SK-N-SH (cell line): Measurements from ENCODE around the gene GDF2. TPM values are rescaled to one million over a fixed set of nuclear protein-coding genes. Genes with fewer than 3 reads are reported as not detected.

Experiments
- CTCF ChIA-PET: fragments of 300-600, 350-600 bp; formaldehyde crosslinking; extraction: SDS; loops from one replicate; lab custom pipeline; 2021; lab: Yijun Ruan, JAX
- POLR2A ChIA-PET: fragments of 350-600 bp; sonication (Branson Sonifier 250); formaldehyde crosslinking; extraction: SDS; loops from one replicate; lab custom pipeline; 2020; ENCODE audit warnings: antibody characterized with exemption, inconsistent platforms; lab: Yijun Ruan, JAX
- DNase-seq: peaks from one replicate; pipeline ENCODE4 v3.0.0; 2012
- H2AFZ ChIP-seq: fragments of 200-600 bp; sonication (generic); 2 replicates; pipeline ENCODE4 v1.8.1; 2016; ENCODE audit warnings: antibody characterized with exemption, mild to moderate bottlenecking, low read depth
- H3F3A ChIP-seq: fragments of 200-600 bp; sonication (generic); replicated peaks from 2 replicates; pipeline ENCODE3; 2016; ENCODE audit warnings: antibody characterized with exemption, mild to moderate bottlenecking; ENCODE audit not compliant: insufficient read depth
- H3K27ac ChIP-seq, 2 experiments: fragments of 200-500 bp in 1 of 2; fragments of 200-600 bp in 1 of 2; sonication (Bioruptor generic) in 1 of 2; sonication (generic), shearing (Covaris generic) in 1 of 2; 2 replicates each; pipeline versions ENCODE4 v1.5.1 to v1.6.1; 2014 to 2016; ENCODE audit warnings: low read depth in 2 of 2, inconsistent platforms in 1 of 2, low read length in 1 of 2, mild to moderate bottlenecking in 1 of 2, mixed read lengths in 1 of 2
- H3K27me3 ChIP-seq: fragments of 200-600 bp; sonication (generic), shearing (Covaris generic); 2 replicates; pipeline ENCODE4 v1.6.1; 2016; ENCODE audit warnings: mixed run types; ENCODE audit not compliant: insufficient read depth
- H3K36me3 ChIP-seq, 2 experiments: fragments of 200-500 bp in 1 of 2; fragments of 200-600 bp in 1 of 2; sonication (Bioruptor generic) in 1 of 2; sonication (generic) in 1 of 2; replicated peaks in 1 of 2; 2 replicates each; pipeline versions ENCODE3 to v1.5.1; 2014 to 2016; ENCODE audit warnings: low read length in 1 of 2, mild to moderate bottlenecking in 1 of 2; ENCODE audit not compliant: insufficient read depth in 2 of 2, control insufficient read depth in 1 of 2
- H3K4me1 ChIP-seq, 2 experiments: fragments of 200-500 bp in 1 of 2; fragments of 200-600 bp in 1 of 2; sonication (Bioruptor generic) in 1 of 2; sonication (generic), shearing (Covaris generic) in 1 of 2; 2 replicates each; pipeline versions ENCODE4 v1.5.1 to v1.6.1; 2014 to 2016; ENCODE audit warnings: low read depth in 1 of 2, low read length in 1 of 2, mixed run types in 1 of 2; ENCODE audit not compliant: insufficient read depth in 2 of 2, control insufficient read depth in 1 of 2
- H3K4me2 ChIP-seq: fragments of 200-600 bp; sonication (generic), shearing (Covaris generic); 2 replicates; pipeline ENCODE4 v1.6.1; 2017; ENCODE audit warnings: mixed run types
- H3K4me3 ChIP-seq, 2 experiments: fragments of 200-500 bp in 1 of 2; fragments of 200-600 bp in 1 of 2; sonication (Bioruptor generic) in 1 of 2; sonication (generic), shearing (Covaris generic) in 1 of 2; 2 replicates each; pipeline versions ENCODE4 v1.5.1 to v1.8.1; 2014 to 2016; ENCODE audit warnings: low read depth in 2 of 2, inconsistent platforms in 1 of 2, low read length in 1 of 2, mild to moderate bottlenecking in 1 of 2, mixed read lengths in 1 of 2, moderate library complexity in 1 of 2
- H3K79me2 ChIP-seq: fragments of 200-600 bp; sonication (generic); 2 replicates; pipeline ENCODE4 v1.8.1; 2017; ENCODE audit warnings: mild to moderate bottlenecking; ENCODE audit not compliant: insufficient read depth
- H3K9ac ChIP-seq: fragments of 200-600 bp; sonication (generic); 2 replicates; pipeline ENCODE4 v1.6.1; 2017; ENCODE audit warnings: mixed run types
- H3K9me2 ChIP-seq: fragments of 200-600 bp; sonication (generic); 2 replicates; pipeline ENCODE4 v1.6.1; 2017; ENCODE audit warnings: mixed run types
- H3K9me3 ChIP-seq: fragments of 200-600 bp; sonication (generic); 2 replicates; pipeline ENCODE4 v1.6.1; 2017; ENCODE audit warnings: mixed run types, mild to moderate bottlenecking, moderate library complexity
- H4K20me1 ChIP-seq: fragments of 200-600 bp; sonication (generic); 2 replicates; pipeline ENCODE4 v1.6.1; 2017; ENCODE audit warnings: mild to moderate bottlenecking, mixed run types; ENCODE audit not compliant: insufficient read depth
- CTCF ChIP-seq: fragments of 200-600 bp; sonication (generic); IDR thresholded peaks from 2 replicates; pipeline ENCODE4 v1.6.1; 2017; ENCODE audit warnings: antibody characterized with exemption, mild to moderate bottlenecking, moderate library complexity
- FOXJ3 ChIP-seq: sonication (generic); formaldehyde crosslinking; IDR thresholded peaks from 2 replicates; pipeline ENCODE4 v1.5.1; 2020; ENCODE audit warnings: mild to moderate bottlenecking, missing genetic modification reagents
- IRF3 ChIP-seq: fragments of 150-350 bp; IDR thresholded peaks from 2 replicates; pipeline ENCODE4 v1.6.1; 2016; ENCODE audit warnings: mild to moderate bottlenecking, low read depth, low read length
- JUND ChIP-seq: IDR thresholded peaks from 2 replicates; pipeline ENCODE4 v1.4.0; 2012
- MXI1 ChIP-seq: IDR thresholded peaks from 2 replicates; pipeline ENCODE4 v1.6.1; 2012; ENCODE audit warnings: mild to moderate bottlenecking, low read depth, low read length, improper control_type of control experiment
- NFIC ChIP-seq: IDR thresholded peaks from 2 replicates; pipeline ENCODE4 v1.4.0; 2012; ENCODE audit warnings: borderline replicate concordance
- NRF1 ChIP-seq: IDR thresholded peaks from 2 replicates; pipeline ENCODE4 v1.6.1; 2012; ENCODE audit warnings: low read depth, mild to moderate bottlenecking, low read length
- RAD21 ChIP-seq: IDR thresholded peaks from 2 replicates; pipeline ENCODE4 v1.6.1; 2012; ENCODE audit warnings: mild to moderate bottlenecking, low read length
- RFX5 ChIP-seq: IDR thresholded peaks from 2 replicates; pipeline ENCODE4 v1.6.1; 2012; ENCODE audit warnings: mild to moderate bottlenecking, improper control_type of control experiment, low read length
- SIN3A ChIP-seq: IDR thresholded peaks from 2 replicates; pipeline ENCODE4 v1.6.1; 2012; ENCODE audit warnings: low read depth, mild to moderate bottlenecking, low read length, moderate library complexity, borderline replicate concordance
- SMC3 ChIP-seq: IDR thresholded peaks from 2 replicates; pipeline ENCODE4 v1.6.1; 2012; ENCODE audit warnings: low read depth, low read length, improper control_type of control experiment
- TAF1 ChIP-seq: IDR thresholded peaks from 2 replicates; pipeline ENCODE4 v1.6.1; 2012; ENCODE audit warnings: low read depth, mild to moderate bottlenecking, low read length, moderate library complexity, borderline replicate concordance
- TEAD4 ChIP-seq: IDR thresholded peaks from 2 replicates; pipeline ENCODE4 v1.4.0; 2012; ENCODE audit warnings: mild to moderate bottlenecking, borderline replicate concordance; ENCODE audit not compliant: insufficient read depth
- USF2 ChIP-seq: fragments of 150-350 bp; IDR thresholded peaks from 2 replicates; pipeline ENCODE4 v1.6.1; 2017; ENCODE audit warnings: antibody characterized with exemption, low read length, low read depth, borderline replicate concordance
- WGBS: methylation state at CpG from one replicate; pipeline ENCODE4 v1.1.6; 2017; ENCODE audit warnings: low lambda C conversion rate; 5-methylcytosine and 5-hydroxymethylcytosine counted together
- polyA plus RNA-seq, 3 experiments: library from polyadenylated mRNA; depleted of rRNA; stranded (reverse); fragments of >200 nt; gene quantifications; 2 replicates each; pipeline ENCODE4 v1.2.3, GENCODE V29; 2012

Gene GDF2
- polyA plus RNA-seq, 1 of the 3 experiments (the other 2 are of a cell fraction), result not detected

GRCh38 chr10:47339759-47340607 lies 17.7 kb downstream of the GDF2 start:
- H3K27me3 ChIP-seq, result peaks cover 35% of the 10 kb centered on the region
- DNase-seq, result no peak
- WGBS, result 52% methylated on average over 15 of the region's 15 CpGs
- no peak overlapping the region for H2AFZ ChIP-seq
- H3K36me3 ChIP-seq, result no peaks in the 10 kb centered on the region
- ChIA-PET CTCF (interaction anchor here (0.6 to 3.0 kb wide), 21 partner anchors 11 to 347 kb away, joined by 3 to 31 read pairs (median 7); no protein-coding TSS in a partner anchor), POLR2A (no interaction called here)
- no peaks in the 10 kb centered on the region for H4K20me1 ChIP-seq
- TF ChIP-seq RFX5 (no peak), NRF1 (no peak), TAF1 (no peak), FOXJ3 (CRISPR knock-in tag) (no peak), USF2 (no peak), MXI1 (no peak), JUND (no peak), SIN3A (no peak), CTCF (no peak), TEAD4 (no peak), NFIC (no peak), RAD21 (no peak)
- no peaks in the 10 kb centered on the region for H3K79me2 ChIP-seq
- no peaks in the 10 kb centered on the region for H3K9me3 ChIP-seq
- no peaks in the 10 kb centered on the region for H3F3A ChIP-seq
- peak overlapping the region in 1 of 2 experiments; percentile 46; a peak in 1 of 4 replicates for H3K4me3 ChIP-seq
- 0 out of 2 replicates have a peak, but pooled peaks cover 4% of the 10 kb centered on the region for H3K9me2 ChIP-seq
- no peak overlapping the region for H3K9ac ChIP-seq
- H3K4me2 ChIP-seq, result no peak overlapping the region
- H3K27ac ChIP-seq, result no peak overlapping the region; a peak in 1 of 4 replicates
- peaks cover 0 to 10% of the 10 kb centered on the region in 2 experiments; a peak in 1 of 4 replicates for H3K4me1 ChIP-seq

- Histone ChIP-seq H3K27me3 (peaks cover 32% of the 10 kb centered on the region), H3K4me1 (peaks cover 0 to 10% of the 10 kb centered on the region in 2 experiments; a peak in 1 of 4 replicates), H3F3A (no peaks in the 10 kb centered on the region), H3K27ac (no peak overlapping the region; a peak in 1 of 4 replicates), H2AFZ (no peak overlapping the region), H3K9me3 (no peaks in the 10 kb centered on the region), H3K9me2 (0 out of 2 replicates have a peak, but pooled peaks cover 4% of the 10 kb centered on the region), H3K4me2 (no peak overlapping the region), H3K79me2 (no peaks in the 10 kb centered on the region), H3K36me3 (no peaks in the 10 kb centered on the region), H3K9ac (no peak overlapping the region), H4K20me1 (no peaks in the 10 kb centered on the region), H3K4me3 (peak overlapping the region in 1 of 2 experiments; percentile 46; a peak in 1 of 4 replicates)
- TF ChIP-seq CTCF (peak; percentile 94), SMC3 (peak; percentile 78), NRF1 (no peak), IRF3 (no peak), RAD21 (peak; percentile 84)
- DNase-seq, result peak; percentile 83
- WGBS, result 49% methylated on average over 5 of the region's 5 CpGs
- POLR2A ChIA-PET, result no interaction called here
- CTCF ChIA-PET, result interaction anchor here (0.5 to 3.0 kb wide), 36 partner anchors 9 to 348 kb away, joined by 3 to 31 read pairs (median 6); no protein-coding TSS in a partner anchor
Measured at GRCh38 chr10:47340608-47341170, 18.4 kb downstream of the GDF2 start.
